T-helper 17 cell (primary cell): Measurements from ENCODE around the gene C1QTNF1. TPM values are rescaled to one million over a fixed set of nuclear protein-coding genes. Genes with fewer than 3 reads are reported as not detected.
A peak's percentile ranks its signal among the peaks of the same experiment; 100 is the strongest.

Source experiments
- ATAC-seq: fragments of 150-1000 bp; cut with Tn5 transposase; 2 replicates; pipeline ENCODE4 v1.10.0; 2021; ENCODE audit warnings: mild to moderate bottlenecking, moderate library complexity
- DNase-seq, 3 donors: peaks; one replicate each; pipeline versions ENCODE4 v3.0.0 to v3.0.0-alpha.2; 2020 to 2021
- H3K9me3 ChIP-seq: one replicate; pipeline ENCODE4 v1.7.0; 2013; ENCODE audit warnings: low read length, mild to moderate bottlenecking; ENCODE audit not compliant: control insufficient read depth, poor library complexity, severe bottlenecking
- H3K27ac Mint-ChIP-seq: one replicate; pipeline ENCODE4 v1.8.0; 2022; ENCODE audit warnings: mild to moderate bottlenecking, moderate library complexity, mixed read lengths
- H3K27me3 Mint-ChIP-seq: one replicate; pipeline ENCODE4 v1.8.0; 2022; ENCODE audit warnings: mixed read lengths
- H3K36me3 Mint-ChIP-seq: one replicate; pipeline ENCODE4 v1.8.0; 2022; ENCODE audit warnings: low read depth, mixed read lengths
- H3K4me1 Mint-ChIP-seq: one replicate; pipeline ENCODE4 v1.8.0; 2022; ENCODE audit warnings: mild to moderate bottlenecking, mixed read lengths
- H3K4me3 Mint-ChIP-seq: one replicate; pipeline ENCODE4 v1.8.0; 2022; ENCODE audit warnings: mild to moderate bottlenecking, moderate library complexity, mixed read lengths
- total RNA-seq, 4 donors: library from RNA in 2 of 4; stranded (reverse) in 2 of 4; gene quantifications; one replicate each; pipeline ENCODE4 v1.2.3 and lab custom pipeline; 2022 to 2026

Gene C1QTNF1
- total RNA-seq, 2 donors from 2014 or later: 0.13 TPM; not detected in 1

GRCh38 chr17:79078476-79079190 lies 54.7 kb downstream of the C1QTNF1 start:
- peak overlapping the region; percentile 39 for H3K27ac Mint-ChIP-seq
- H3K27me3 Mint-ChIP-seq: no peaks in the 10 kb centered on the region
- DNase-seq (no peak), ATAC-seq (no peak)
- H3K4me1 Mint-ChIP-seq: peaks cover 12% of the 10 kb centered on the region
- no peak overlapping the region for H3K4me3 Mint-ChIP-seq
- H3K36me3 Mint-ChIP-seq: peaks cover 5% of the 10 kb centered on the region
- no peaks in the 10 kb centered on the region for H3K9me3 ChIP-seq

DNA sequence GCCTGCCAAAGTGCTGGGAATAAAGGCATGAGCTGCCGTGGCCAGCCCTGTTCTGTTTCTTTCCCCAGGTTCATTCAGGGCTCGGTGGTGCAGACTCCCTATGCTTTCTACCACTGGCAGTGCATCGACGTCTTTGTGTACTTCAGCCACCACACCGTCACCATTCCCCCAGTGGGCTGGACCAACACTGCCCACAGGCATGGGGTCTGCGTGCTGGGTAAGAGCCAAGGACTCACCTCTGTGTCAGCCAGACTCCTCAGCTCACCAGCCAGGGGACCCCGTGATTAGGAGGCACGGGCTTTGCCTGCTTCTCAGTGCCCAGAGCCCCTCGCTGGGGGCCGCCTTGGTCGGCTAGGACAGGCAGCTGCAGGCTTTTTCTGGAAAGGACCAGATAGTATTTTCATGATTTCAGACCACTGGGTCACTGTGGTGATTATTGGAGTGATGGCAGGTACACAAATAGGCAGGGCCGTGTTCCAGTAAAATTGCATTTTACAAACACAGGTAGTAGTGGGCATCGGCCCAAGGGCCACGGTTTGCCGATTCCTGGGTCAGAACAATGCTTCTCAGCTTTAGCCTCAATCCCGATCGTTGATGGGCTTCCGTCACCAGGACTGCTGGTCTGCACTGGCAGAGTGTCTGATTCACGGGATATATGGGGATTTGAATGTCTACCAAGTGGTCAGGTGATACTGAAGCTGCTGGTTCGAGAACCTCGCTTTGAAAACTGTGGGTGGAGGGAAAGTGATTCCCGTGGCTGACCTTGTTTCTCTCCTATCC lies 55.6 kb downstream of the C1QTNF1 start:
- ATAC-seq (no peak), DNase-seq (no peak)
- H3K4me1 Mint-ChIP-seq: peaks cover 12% of the 10 kb centered on the region
- H3K27ac Mint-ChIP-seq: no peak overlapping the region
- no peak overlapping the region for H3K4me3 Mint-ChIP-seq
- no peaks in the 10 kb centered on the region for H3K9me3 ChIP-seq
- H3K27me3 Mint-ChIP-seq: no peaks in the 10 kb centered on the region
- peaks cover 5% of the 10 kb centered on the region for H3K36me3 Mint-ChIP-seq

- Mint-ChIP-seq H3K27ac (no peak overlapping the region), H3K4me3 (no peak overlapping the region), H3K27me3 (no peaks in the 10 kb centered on the region), H3K4me1 (peaks cover 10% of the 10 kb centered on the region), H3K36me3 (peaks cover 5% of the 10 kb centered on the region)
- DNase-seq (no peak), ATAC-seq (no peak)
- H3K9me3 ChIP-seq: no peaks in the 10 kb centered on the region
Measured at GRCh38 chr17:79080349-79080748, 56.4 kb downstream of the C1QTNF1 start.

DNA sequence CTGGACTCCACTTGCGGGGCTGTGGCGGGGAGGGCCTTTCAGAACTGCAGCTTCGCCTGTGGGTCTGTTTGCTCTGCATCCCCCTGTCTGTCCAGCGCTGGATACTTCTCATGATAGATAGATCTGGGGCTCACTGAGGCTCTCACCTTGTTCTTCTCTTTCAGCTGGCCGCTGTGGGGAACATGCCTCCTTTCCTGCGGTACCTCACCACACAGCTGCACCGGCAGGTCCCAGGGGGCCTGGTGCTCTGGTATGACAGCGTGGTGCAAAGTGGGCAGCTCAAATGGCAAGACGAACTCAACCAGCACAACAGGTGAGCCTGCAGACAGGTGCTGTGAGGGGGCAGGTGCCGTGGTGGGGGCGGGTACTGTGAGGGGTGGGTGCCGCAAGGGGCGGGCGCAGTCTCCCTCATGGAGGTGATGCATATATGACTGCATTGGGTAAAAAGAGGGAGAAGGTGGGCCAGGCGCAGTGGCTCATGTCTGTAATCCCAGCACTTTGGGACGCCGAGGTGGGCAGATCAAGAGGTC lies 56.9 kb downstream of the C1QTNF1 start:
- no peak overlapping the region for H3K4me3 Mint-ChIP-seq
- H3K27ac Mint-ChIP-seq: no peak overlapping the region
- no peak for ATAC-seq
- no peaks in the 10 kb centered on the region for H3K27me3 Mint-ChIP-seq
- H3K36me3 Mint-ChIP-seq: peaks cover 5% of the 10 kb centered on the region
- H3K9me3 ChIP-seq: no peaks in the 10 kb centered on the region
- H3K4me1 Mint-ChIP-seq: peaks cover 5% of the 10 kb centered on the region
- DNase-seq: no peak

DNA sequence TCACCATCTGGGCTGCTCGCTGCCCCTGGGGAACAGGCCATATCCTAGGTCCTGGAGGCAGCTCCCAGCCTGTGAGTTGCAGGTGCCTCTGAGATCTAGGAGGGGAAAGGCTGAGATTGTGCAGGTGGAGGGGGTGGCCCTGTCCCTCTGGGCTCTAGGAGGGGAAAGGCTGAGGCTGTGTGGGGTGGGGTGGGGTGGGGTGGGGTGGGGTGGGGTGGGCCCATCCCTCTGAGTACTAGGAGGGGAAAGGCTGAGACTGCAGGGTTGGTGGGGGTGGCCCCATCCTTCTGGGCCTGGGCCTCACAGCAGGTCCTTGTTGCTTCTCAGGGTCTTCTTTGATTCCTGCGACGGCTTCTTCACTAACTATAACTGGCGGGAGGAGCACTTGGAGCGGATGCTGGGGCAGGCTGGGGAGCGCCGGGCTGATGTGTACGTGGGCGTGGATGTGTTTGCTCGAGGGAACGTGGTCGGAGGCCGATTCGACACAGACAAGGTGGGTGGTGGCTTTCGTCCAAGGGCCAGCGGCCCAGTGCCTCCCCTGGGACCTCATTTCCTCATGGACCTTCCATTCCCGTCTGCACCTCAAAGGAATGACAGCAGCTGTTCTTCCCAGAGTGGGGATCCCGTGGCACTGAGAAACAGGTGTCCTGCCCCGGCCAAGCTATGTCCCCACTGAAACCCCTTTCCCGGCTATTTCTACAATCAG lies 57.8 kb downstream of the C1QTNF1 start:
- ATAC-seq: no peak
- Mint-ChIP-seq H3K36me3 (peaks cover 5% of the 10 kb centered on the region), H3K4me3 (peak overlapping the region; percentile 55), H3K27ac (no peak overlapping the region), H3K27me3 (no peaks in the 10 kb centered on the region), H3K4me1 (peaks cover 3% of the 10 kb centered on the region)
- no peaks in the 10 kb centered on the region for H3K9me3 ChIP-seq
- no peak for DNase-seq

- Mint-ChIP-seq H3K4me1 (peaks cover 3% of the 10 kb centered on the region), H3K27me3 (no peaks in the 10 kb centered on the region), H3K36me3 (peaks cover 5% of the 10 kb centered on the region), H3K27ac (no peak overlapping the region), H3K4me3 (no peak overlapping the region)
- peak; percentile 63 for ATAC-seq
- H3K9me3 ChIP-seq: no peaks in the 10 kb centered on the region
- peak; percentile 29 to 53 (median 49) for DNase-seq
Measured at GRCh38 chr17:79082311-79083190, 58.6 kb downstream of the C1QTNF1 start.

- peaks cover 3% of the 10 kb centered on the region for H3K4me1 Mint-ChIP-seq
- no peaks in the 10 kb centered on the region for H3K27me3 Mint-ChIP-seq
- peaks cover 5% of the 10 kb centered on the region for H3K36me3 Mint-ChIP-seq
- H3K27ac Mint-ChIP-seq: no peak overlapping the region
- DNase-seq (no peak), ATAC-seq (no peak)
- H3K9me3 ChIP-seq: no peaks in the 10 kb centered on the region
- no peak overlapping the region for H3K4me3 Mint-ChIP-seq
Measured at GRCh38 chr17:79083191-79083971, 59.4 kb downstream of the C1QTNF1 start.

GRCh38 chr17:79084291-79085153 lies 60.6 kb downstream of the C1QTNF1 start:
- no peaks in the 10 kb centered on the region for H3K9me3 ChIP-seq
- H3K27ac Mint-ChIP-seq: no peak overlapping the region
- H3K27me3 Mint-ChIP-seq: no peaks in the 10 kb centered on the region
- no peak for DNase-seq
- ATAC-seq: no peak
- H3K4me1 Mint-ChIP-seq: peaks cover 3% of the 10 kb centered on the region
- H3K4me3 Mint-ChIP-seq: no peak overlapping the region
- H3K36me3 Mint-ChIP-seq: peaks cover 5% of the 10 kb centered on the region

GRCh38 chr17:79085154-79085920 lies 61.4 kb downstream of the C1QTNF1 start:
- no peaks in the 10 kb centered on the region for H3K27me3 Mint-ChIP-seq

DNA sequence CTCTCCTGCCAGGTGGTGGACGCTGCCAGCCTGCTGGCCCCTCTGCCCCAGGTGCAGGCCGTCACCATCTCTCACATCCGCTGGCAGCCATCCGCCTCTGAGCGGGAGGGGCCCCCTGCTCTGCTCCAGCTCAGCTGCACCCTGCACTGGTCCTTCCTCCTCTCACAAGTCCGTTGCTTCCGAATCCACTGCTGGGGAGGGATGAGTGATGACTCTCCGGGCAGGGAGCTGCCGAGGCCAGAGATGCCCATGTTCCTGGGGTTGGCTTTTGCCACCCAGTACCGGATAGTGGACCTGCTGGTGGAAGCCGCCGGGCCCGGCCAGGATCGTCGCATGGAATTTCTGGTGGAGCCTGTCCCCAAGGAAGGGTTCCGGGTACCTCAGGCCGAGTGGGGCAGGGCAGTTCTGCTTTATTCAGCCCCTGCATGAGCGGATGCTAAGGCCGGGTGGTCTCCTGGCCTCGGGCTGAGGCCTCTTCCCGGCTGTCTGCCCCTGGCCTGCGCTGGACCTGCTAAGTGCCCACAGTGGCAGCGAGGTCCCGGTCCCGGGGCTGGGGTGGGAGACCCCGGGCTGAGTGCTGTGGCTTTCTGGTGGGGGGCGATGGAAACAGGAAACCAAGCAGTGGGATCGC lies 62.1 kb downstream of the C1QTNF1 start:
- Mint-ChIP-seq H3K4me1 (peaks cover 5% of the 10 kb centered on the region), H3K36me3 (peaks cover 2% of the 10 kb centered on the region), H3K27ac (no peak overlapping the region), H3K4me3 (no peak overlapping the region), H3K27me3 (no peaks in the 10 kb centered on the region)
- DNase-seq (no peak), ATAC-seq (no peak)
- no peaks in the 10 kb centered on the region for H3K9me3 ChIP-seq

More at GRCh38 chr17:79085154-79085920, 61.4 kb downstream of the C1QTNF1 start:
- ATAC-seq (no peak), DNase-seq (no peak)
- H3K36me3 Mint-ChIP-seq: peaks cover 4% of the 10 kb centered on the region
- no peaks in the 10 kb centered on the region for H3K9me3 ChIP-seq
- peaks cover 3% of the 10 kb centered on the region for H3K4me1 Mint-ChIP-seq
- no peak overlapping the region for H3K4me3 Mint-ChIP-seq
- no peak overlapping the region for H3K27ac Mint-ChIP-seq
